AG09319 (cell line): Measurements from ENCODE around the gene AFAP1.

ENCODE experiments used
- DNase-seq: peaks from one replicate; pipeline ENCODE4 v3.0.0-alpha.2; 2010; ENCODE audit warnings: low read depth; ENCODE audit errors: extremely low read depth
- TF ChIP-seq, protein P1 (sequence below): IDR thresholded peaks from 2 replicates; pipeline ENCODE4 v1.5.1; 2011; ENCODE audit warnings: low read depth, mild to moderate bottlenecking, inconsistent platforms, low read length, moderate library complexity

AFAP1 gene

DNA sequence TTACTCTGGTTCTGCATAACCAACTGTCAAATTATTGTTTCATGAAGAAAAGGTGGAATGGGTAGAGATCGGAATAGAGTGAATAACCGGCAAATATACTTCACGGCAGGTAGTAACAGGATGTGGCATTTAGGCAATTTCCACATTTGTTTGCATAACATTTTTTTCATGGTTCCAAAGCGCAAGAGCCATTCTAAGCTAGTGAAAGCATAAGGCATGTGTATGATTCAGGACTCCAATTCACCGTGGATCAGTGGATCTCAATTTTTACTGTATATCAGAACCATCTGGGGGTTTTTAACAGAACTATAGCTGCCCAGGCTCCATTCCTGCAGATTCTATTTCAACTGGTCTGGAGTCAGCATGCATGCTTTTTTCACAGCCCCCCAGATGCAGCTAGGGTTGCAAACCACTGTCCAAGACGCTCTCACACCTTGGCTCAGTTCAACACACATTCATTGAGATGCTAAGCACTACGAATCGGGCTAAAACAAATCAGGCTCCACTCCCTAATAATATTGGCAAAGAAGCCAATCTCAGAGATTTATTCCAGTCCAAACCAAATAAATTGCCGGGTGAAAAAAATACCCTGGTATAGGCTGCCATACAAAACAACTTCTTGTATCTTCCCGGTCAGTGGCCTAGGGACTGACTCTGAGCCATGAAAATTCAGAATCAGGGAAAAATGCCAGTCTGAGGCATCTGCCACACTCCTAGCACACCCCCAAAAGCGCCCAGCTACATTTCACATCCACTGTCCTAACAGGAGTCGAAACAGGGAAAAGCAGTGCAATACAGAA lies 30.0 kb downstream of the AFAP1 start:
- TF ChIP-seq, protein P1, sequence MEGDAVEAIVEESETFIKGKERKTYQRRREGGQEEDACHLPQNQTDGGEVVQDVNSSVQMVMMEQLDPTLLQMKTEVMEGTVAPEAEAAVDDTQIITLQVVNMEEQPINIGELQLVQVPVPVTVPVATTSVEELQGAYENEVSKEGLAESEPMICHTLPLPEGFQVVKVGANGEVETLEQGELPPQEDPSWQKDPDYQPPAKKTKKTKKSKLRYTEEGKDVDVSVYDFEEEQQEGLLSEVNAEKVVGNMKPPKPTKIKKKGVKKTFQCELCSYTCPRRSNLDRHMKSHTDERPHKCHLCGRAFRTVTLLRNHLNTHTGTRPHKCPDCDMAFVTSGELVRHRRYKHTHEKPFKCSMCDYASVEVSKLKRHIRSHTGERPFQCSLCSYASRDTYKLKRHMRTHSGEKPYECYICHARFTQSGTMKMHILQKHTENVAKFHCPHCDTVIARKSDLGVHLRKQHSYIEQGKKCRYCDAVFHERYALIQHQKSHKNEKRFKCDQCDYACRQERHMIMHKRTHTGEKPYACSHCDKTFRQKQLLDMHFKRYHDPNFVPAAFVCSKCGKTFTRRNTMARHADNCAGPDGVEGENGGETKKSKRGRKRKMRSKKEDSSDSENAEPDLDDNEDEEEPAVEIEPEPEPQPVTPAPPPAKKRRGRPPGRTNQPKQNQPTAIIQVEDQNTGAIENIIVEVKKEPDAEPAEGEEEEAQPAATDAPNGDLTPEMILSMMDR: no peak
- DNase-seq: no peak

DNA sequence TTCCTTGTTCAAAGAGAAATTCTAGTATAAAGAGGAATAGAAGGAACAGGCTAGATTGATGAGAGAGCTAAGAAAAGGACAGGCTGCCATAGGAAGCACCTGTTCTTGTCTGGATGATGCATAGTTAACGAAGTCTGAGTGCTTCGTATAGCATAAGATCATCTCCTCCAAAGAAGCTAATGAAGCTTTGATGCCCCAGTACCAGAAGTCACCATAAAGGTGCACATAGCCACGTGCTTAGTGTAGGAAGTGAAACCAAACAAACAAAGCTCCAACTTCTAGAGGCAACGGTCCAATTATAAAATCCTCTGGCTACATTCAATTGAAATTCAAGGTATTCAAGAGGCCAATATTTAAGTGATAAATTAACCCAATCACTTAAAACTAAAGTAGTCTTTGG lies 31.0 kb downstream of the AFAP1 start:
- no peak for DNase-seq
- TF ChIP-seq, protein P1: no peak

DNA sequence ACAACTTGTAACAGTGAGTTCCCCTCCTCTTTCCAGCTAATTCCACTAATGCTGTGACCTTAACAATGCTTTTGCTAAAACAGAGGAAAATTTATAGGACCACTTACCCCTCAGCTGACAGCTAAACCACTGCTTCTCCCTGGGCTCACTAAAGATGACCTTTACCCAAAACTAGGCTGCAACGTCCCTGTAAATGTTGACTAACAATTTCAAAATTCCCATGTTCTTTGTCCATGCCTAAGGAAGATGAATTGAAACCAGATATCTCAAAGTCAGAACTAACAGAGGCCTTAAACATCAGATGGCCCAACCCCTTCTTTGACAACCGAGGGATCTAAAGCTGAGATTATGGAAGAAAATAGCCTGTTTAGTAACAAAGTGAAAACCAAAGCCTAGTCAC lies 32.5 kb downstream of the AFAP1 start:
- TF ChIP-seq, protein P1: no peak
- no peak for DNase-seq

DNA sequence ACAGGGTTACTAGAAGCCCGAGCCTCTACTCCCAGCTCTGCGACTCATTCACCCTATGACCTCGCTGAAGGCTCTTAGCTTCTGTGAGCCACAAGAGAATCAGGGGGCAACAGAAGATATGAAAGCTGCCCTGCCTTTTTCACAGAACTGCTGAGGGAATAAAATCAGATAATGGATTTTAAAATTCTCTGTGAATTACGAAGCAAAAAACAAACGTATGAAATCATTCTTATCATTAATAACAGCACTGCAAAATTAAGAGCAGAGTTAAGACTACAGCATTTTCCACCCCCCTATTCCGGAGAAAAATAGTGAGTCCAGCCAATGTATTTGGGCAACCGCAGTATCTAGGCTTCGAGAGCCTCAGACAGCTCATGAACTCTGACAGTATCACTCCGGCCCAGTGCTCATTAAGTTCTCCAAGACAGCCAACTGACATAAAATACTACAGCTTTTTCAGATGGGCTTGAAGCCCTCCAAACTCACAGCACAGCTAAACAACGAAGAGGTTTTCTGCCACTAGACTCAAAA lies 33.4 kb downstream of the AFAP1 start:
- TF ChIP-seq, protein P1: no peak
- DNase-seq: no peak

DNA sequence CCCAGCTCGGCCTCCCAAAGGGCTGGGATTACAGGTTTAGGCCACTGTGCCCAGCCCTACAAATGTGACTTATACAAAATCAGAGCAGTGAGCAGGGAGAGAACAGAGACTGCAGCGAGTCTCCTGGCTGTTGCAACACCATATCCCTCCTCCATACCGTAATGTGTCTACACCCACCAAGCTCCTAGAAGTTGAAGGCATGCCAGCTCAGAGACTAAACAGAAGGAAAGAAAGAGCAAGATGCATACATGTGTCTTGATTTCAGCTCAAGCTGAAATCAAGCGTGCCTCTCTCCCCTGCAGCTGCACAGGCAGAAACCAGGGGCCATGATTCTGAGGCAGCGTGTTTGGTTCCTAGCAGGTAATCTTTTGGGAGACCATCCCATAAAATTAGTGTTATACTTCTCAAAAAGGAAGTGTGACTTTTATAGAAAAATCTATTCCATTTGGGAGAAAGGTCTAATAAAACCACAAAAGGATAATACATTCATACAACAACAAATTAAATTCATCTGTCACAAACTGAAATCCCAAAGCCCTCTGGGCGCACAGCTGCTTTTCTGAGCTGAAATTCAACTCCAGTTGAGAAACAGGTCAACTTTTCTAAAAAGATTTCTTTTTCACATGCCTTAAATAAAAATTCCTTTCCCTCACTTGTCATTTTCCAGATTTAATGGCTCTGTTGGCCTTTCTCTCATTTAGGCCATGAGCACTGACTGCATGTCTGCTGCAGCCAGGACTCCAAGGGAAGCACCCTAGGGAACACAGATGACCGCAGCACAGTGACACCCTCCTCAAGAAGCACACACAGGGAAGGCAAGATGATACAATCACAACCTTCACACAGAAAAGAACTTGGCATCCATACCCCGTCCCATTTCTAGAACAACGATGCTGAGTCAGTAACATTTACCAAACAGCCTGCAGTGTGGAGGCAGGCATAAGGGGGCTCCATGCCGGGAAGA lies 34.4 kb downstream of the AFAP1 start:
- TF ChIP-seq, protein P1: no peak
- peak; percentile 87 for DNase-seq

DNA sequence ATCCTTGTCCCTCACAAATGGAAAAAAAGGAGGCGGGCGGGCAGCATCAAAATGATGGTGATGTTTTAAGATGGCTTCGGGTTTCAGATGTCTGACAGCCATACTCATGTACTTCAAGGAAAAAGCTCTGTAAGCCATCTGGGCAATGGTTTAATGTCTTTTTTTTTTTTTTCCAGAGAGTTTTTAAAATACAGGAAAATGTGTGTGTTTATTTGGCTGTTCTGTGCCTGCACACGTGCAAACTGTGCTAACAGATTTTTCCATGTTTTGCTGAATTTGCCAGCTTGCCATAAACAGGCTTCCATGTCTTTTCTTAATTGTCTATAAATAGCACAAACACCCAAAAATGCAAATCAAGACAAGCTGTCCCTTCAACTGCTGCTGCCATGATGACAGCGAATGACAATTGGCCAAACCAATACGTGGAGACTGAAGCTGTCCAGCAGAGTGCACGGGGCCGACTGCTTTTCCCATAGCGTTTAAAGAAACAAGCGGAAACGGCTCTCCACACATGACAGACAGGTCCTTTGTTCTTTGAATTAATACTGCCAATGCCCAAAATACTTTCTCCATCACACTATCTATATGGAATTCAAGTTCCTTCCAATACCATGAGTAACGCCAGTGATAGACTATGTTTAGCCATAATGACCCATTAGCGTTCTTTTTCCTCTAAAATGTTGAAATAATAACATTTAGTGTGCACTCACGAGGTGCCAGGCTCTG lies 35.7 kb downstream of the AFAP1 start:
- TF ChIP-seq, protein P1: no peak
- DNase-seq: no peak
